ENCODE results near the gene FUT8.

Gene FUT8

DNA sequence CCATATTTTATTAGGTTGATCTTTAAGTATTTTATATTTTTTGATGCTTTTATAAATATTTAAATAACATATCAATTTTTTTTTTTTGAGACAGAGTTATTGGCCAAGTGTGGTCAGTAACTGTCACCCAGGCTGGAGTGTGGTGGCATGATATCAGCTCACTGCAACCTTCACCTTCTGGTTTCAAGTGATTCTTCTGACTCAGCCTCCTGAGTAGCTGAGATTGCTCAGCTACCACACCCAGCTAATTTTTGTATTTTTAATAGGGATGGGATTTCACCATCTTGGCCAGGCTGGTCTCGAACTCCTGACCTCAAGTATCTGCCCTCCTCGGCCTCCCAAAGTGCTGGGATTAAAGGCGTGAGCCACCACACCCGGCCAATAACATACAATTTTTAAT lies 71.1 kb downstream of the FUT8 start:
- TF ChIP-seq, protein P1, sequence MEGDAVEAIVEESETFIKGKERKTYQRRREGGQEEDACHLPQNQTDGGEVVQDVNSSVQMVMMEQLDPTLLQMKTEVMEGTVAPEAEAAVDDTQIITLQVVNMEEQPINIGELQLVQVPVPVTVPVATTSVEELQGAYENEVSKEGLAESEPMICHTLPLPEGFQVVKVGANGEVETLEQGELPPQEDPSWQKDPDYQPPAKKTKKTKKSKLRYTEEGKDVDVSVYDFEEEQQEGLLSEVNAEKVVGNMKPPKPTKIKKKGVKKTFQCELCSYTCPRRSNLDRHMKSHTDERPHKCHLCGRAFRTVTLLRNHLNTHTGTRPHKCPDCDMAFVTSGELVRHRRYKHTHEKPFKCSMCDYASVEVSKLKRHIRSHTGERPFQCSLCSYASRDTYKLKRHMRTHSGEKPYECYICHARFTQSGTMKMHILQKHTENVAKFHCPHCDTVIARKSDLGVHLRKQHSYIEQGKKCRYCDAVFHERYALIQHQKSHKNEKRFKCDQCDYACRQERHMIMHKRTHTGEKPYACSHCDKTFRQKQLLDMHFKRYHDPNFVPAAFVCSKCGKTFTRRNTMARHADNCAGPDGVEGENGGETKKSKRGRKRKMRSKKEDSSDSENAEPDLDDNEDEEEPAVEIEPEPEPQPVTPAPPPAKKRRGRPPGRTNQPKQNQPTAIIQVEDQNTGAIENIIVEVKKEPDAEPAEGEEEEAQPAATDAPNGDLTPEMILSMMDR (IDR thresholded peaks at IDR 0.05; ENCODE audit: low read depth, low read length): no peak

DNA sequence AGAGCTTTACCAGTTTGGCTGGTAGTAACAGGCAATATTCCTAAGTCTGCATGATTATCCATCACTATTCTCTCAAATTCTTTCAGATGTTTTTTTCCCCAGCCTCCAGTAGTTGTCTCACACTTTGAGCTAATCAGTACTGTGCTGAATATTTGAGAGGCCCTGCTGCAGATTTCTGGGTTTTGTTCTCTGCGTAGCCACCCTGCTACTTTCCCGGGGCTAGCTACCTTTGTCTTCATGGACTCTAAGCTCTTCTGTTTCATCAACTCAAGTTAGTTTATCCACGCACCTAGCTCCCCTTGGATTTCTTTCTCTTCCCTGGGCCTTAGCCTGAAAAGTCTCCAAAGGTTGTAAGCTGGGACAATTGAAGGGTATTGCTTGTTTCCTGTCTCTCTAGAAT lies 73.0 kb downstream of the FUT8 start:
- DNase-seq: no peak
- no peak overlapping the region for H3K4me3 ChIP-seq (ENCODE audit: low read depth, low read length)
- H3K9me3 ChIP-seq: no peaks in the 10 kb centered on the region
- no peaks in the 10 kb centered on the region for H3K36me3 ChIP-seq
- H3K27me3 ChIP-seq: no peaks in the 10 kb centered on the region
- H3K4me1 ChIP-seq: no peaks in the 10 kb centered on the region
- TF ChIP-seq, protein P1 (IDR thresholded peaks at IDR 0.05; ENCODE audit: low read depth, low read length): no peak

More for the DNA sequence above, 71.1 kb downstream of the FUT8 start:
- DNase-seq: no peak
- Histone ChIP-seq H3K4me1 (peaks cover 4% of the 10 kb centered on the region; the same call in 1 of the 2 replicates), H3K4me3 (ENCODE audit: low read depth, low read length) (no peak overlapping the region), H3K9me3 (no peaks in the 10 kb centered on the region), H3K36me3 (no peaks in the 10 kb centered on the region), H3K27me3 (no peaks in the 10 kb centered on the region)

DNA sequence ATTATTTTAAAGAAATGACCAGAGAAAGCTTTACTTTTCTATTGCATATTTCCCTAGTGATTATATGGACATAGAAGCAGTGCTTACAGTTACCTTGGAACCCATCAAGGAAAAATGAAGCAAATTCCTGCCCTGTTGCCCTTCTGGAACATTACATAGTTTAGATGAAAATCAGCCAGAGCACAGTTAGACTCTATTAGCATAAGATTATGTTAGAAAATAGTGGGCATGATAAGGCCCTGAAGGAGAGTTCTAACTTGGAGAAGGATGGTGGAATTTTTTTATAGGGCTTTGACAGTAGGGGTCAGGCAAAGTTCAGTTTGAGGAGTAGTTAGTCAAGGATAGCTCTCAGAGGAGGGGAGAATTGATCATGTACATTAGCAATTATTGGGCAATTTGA lies 74.3 kb downstream of the FUT8 start:
- no peak overlapping the region for H3K4me3 ChIP-seq (ENCODE audit: low read depth, low read length)
- H3K4me1 ChIP-seq: no peaks in the 10 kb centered on the region
- H3K9me3 ChIP-seq: no peaks in the 10 kb centered on the region
- TF ChIP-seq, protein P1 (IDR thresholded peaks at IDR 0.05; ENCODE audit: low read depth, low read length): no peak
- DNase-seq: no peak
- H3K36me3 ChIP-seq: no peaks in the 10 kb centered on the region
- H3K27me3 ChIP-seq: no peaks in the 10 kb centered on the region

DNA sequence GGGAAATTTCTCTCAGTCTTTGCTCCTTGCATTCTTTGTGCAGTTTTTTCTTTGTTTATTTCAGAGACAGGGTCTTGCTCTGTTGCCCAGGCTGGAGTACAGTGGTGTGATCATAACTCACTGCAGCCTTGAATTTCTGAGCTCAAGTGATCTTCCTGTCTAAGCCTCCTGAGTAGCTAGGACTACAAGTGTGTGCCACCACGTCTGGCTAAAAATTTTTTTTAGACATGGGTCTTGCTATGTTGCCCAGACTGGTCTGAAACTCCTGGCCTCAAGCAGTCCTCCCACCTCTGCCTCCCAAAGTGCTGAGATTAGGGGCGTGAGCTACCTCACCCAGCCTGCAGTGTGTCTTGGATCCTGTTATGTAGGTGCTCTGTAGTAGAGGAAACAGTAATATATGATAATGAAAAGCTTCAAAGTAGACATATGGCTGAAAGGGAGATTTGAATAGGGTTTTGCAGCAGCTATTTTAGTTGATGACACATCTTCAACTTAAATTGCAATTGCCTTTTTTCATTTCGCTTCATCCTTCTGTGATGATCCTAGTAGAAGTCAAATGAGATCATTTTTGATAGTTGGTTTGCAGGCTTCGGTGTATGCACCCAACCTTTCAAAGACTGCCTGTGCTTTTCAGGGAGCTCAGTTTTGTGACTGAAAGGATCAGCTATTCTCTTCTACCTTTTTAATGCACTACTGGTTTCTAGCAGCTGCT lies 75.4 kb downstream of the FUT8 start:
- Histone ChIP-seq H3K4me3 (ENCODE audit: low read depth, low read length) (no peak overlapping the region), H3K27me3 (no peaks in the 10 kb centered on the region), H3K9me3 (no peaks in the 10 kb centered on the region), H3K4me1 (no peaks in the 10 kb centered on the region), H3K36me3 (no peaks in the 10 kb centered on the region)
- no peak for DNase-seq
- TF ChIP-seq, protein P1 (IDR thresholded peaks at IDR 0.05; ENCODE audit: low read depth, low read length): no peak

DNA sequence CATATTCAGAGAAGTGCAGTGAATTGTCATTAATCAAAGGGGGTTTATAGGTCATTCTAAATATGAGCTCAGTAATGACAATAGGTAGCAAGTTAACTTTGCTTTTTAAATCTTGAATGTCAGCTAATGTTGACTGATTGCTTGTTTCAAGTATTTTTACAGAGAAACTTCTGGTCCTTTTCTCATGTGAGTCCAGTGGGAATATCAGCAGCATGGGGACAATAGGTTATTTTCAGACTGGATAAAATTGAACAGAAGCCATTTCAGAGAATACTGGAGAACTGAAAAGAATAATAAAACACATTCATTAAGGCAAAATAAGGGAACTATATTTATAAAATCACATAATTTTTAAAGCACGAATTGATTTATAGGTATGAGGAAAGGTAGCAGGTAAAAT lies 78.7 kb downstream of the FUT8 start:
- Histone ChIP-seq H3K36me3 (no peaks in the 10 kb centered on the region), H3K4me1 (no peaks in the 10 kb centered on the region), H3K27me3 (no peaks in the 10 kb centered on the region), H3K9me3 (no peaks in the 10 kb centered on the region), H3K4me3 (ENCODE audit: low read depth, low read length) (no peak overlapping the region)
- TF ChIP-seq, protein P1 (IDR thresholded peaks at IDR 0.05; ENCODE audit: low read depth, low read length): no peak
- no peak for DNase-seq

DNA sequence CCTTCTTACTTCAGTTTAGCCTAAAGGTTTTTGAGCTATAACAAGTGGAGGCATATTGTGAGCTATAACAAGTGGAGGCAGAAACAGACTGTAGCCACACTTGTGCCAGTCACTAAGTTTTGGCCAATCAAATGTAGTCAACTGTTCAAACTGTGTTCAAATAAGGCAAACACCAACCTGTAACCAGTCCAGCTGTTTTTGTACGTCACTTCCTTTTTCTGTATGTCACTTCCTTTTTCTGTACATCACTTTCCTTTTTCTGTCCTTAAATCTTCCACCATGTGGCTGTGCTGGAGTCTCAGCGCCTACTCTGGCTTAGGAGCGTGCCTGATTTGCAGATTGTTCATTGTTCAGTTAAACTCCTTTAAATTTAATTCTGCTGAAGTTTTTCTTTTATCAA lies 79.7 kb downstream of the FUT8 start:
- no peaks in the 10 kb centered on the region for H3K27me3 ChIP-seq
- no peaks in the 10 kb centered on the region for H3K4me1 ChIP-seq
- no peak overlapping the region for H3K4me3 ChIP-seq (ENCODE audit: low read depth, low read length)
- no peak for DNase-seq
- H3K9me3 ChIP-seq: no peaks in the 10 kb centered on the region
- TF ChIP-seq, protein P1 (IDR thresholded peaks at IDR 0.05; ENCODE audit: low read depth, low read length): no peak
- H3K36me3 ChIP-seq: no peaks in the 10 kb centered on the region
